Subcutaneous abdominal adipose tissue (tissue), 5 donors: ENCODE results near the gene B3GAT3.
A peak's percentile ranks its signal among the peaks of the same experiment; 100 is the strongest.

Experiments
- H3K27ac ChIP-seq: one replicate; pipeline ENCODE4 v1.7.0; 2013; ENCODE audit warnings: low read depth, mild to moderate bottlenecking, inconsistent platforms, low read length, moderate library complexity
- H3K27me3 ChIP-seq, 5 donors: one replicate each; pipeline ENCODE4 v1.7.0; 2013; ENCODE audit warnings: low read length in 5 of 5, inconsistent platforms in 1 of 5; ENCODE audit not compliant: control insufficient read depth in 5 of 5, insufficient read depth in 4 of 5
- H3K36me3 ChIP-seq, 5 donors: one replicate each; pipeline ENCODE4 v1.7.0; 2013; ENCODE audit warnings: low read length in 5 of 5; ENCODE audit not compliant: control insufficient read depth in 5 of 5, insufficient read depth in 5 of 5
- H3K4me1 ChIP-seq, 5 donors: one replicate each; pipeline ENCODE4 v1.7.0; 2013; ENCODE audit warnings: low read length in 5 of 5, mild to moderate bottlenecking in 3 of 5, moderate library complexity in 1 of 5; ENCODE audit not compliant: control insufficient read depth in 5 of 5, insufficient read depth in 5 of 5
- H3K4me3 ChIP-seq, 5 donors: one replicate each; pipeline ENCODE4 v1.7.0; 2013; ENCODE audit warnings: low read length in 5 of 5, low read depth in 1 of 5
- H3K9ac ChIP-seq, 5 donors: one replicate each; pipeline ENCODE4 v1.7.0; 2013; ENCODE audit warnings: low read length in 5 of 5, mild to moderate bottlenecking in 4 of 5, moderate library complexity in 3 of 5
- H3K9me3 ChIP-seq, 5 donors: one replicate each; pipeline ENCODE4 v1.7.0; 2013; ENCODE audit warnings: low read length in 5 of 5; ENCODE audit not compliant: control insufficient read depth in 5 of 5
- donor health status: healthy.
- donor health status: healthy.
- donor health status: healthy.
- donor health status: healthy.
- donor health status: healthy.

B3GAT3 gene

DNA sequence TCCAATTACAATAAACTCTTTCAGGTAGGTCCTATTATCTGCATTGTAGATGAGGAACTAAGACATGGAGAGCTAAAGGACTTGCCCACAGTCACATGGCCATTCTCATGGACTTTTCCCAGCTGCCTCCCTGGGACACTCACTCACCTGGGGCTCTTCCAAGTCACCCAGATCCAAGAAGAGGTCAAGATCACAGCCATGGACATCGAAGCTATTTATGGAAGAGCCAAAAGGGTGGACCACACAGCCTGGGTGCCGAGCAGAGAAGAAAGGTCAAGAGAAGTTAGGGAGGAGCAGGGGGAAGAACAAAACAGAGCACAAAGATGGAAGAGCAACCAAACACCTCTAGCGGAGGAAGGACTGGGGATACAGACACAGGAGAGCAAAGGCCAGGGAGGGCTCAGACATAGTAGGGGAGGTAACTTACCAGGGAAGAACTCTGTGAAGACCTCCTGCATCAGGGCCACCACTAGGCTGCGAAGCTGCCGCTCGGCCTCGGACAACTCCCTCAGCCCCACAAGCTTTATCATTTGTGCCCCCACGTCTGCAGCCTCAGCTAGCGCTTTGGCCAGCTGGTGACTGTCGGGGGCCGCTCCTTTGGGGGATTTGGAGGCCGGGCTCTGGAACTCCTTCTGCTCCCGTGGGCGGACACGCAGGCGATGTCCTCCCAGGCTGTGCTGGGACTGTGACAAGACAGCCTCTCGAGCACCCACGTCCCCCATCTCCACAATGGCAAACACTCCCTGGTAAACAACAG lies 40.6 kb downstream of the B3GAT3 start:
- H3K27ac ChIP-seq: no peak overlapping the region
- H3K36me3 ChIP-seq: peaks cover 9 to 62% (median 34%) of the 10 kb centered on the region in 5 donors
- no peak overlapping the region for H3K9ac ChIP-seq

GRCh38 chr11:62579252-62579651 lies 42.5 kb downstream of the B3GAT3 start:
- no peaks in the 10 kb centered on the region for H3K27me3 ChIP-seq
- H3K4me1 ChIP-seq: peaks cover 0 to 40% (median 32%) of the 10 kb centered on the region in 5 donors
- H3K4me3 ChIP-seq: no peak overlapping the region
- H3K9me3 ChIP-seq: no peaks in the 10 kb centered on the region
- H3K27ac ChIP-seq: peak overlapping the region; percentile 100
- H3K9ac ChIP-seq: no peak overlapping the region
- H3K36me3 ChIP-seq: peaks cover 7 to 53% (median 32%) of the 10 kb centered on the region in 5 donors

More for the DNA sequence above, 40.6 kb downstream of the B3GAT3 start:
- Histone ChIP-seq H3K4me3 (no peak overlapping the region), H3K9me3 (no peaks in the 10 kb centered on the region), H3K27me3 (no peaks in the 10 kb centered on the region), H3K4me1 (peaks cover 0 to 21% (median 13%) of the 10 kb centered on the region in 5 donors)

GRCh38 chr11:62578541-62578940 lies 43.2 kb downstream of the B3GAT3 start:
- Histone ChIP-seq H3K36me3 (peaks cover 4 to 49% (median 32%) of the 10 kb centered on the region in 5 donors), H3K4me3 (no peak overlapping the region), H3K27ac (peak overlapping the region; percentile 100), H3K4me1 (peaks cover 2 to 41% (median 34%) of the 10 kb centered on the region in 5 donors), H3K9me3 (no peaks in the 10 kb centered on the region), H3K27me3 (no peaks in the 10 kb centered on the region), H3K9ac (no peak overlapping the region)

- H3K4me3 ChIP-seq: peak overlapping the region in 4 of 5 donors; percentile 38 to 96 (median 90)
- no peaks in the 10 kb centered on the region for H3K27me3 ChIP-seq
- H3K36me3 ChIP-seq: peaks cover 4 to 44% (median 32%) of the 10 kb centered on the region in 5 donors
- H3K4me1 ChIP-seq: peaks cover 6 to 54% (median 46%) of the 10 kb centered on the region in 5 donors
- H3K27ac ChIP-seq: peak overlapping the region; percentile 100
- no peaks in the 10 kb centered on the region for H3K9me3 ChIP-seq
- H3K9ac ChIP-seq: peak overlapping the region in 4 of 5 donors; percentile 48 to 89 (median 72)
Observed at GRCh38 chr11:62577046-62577714, 44.6 kb downstream of the B3GAT3 start.

DNA sequence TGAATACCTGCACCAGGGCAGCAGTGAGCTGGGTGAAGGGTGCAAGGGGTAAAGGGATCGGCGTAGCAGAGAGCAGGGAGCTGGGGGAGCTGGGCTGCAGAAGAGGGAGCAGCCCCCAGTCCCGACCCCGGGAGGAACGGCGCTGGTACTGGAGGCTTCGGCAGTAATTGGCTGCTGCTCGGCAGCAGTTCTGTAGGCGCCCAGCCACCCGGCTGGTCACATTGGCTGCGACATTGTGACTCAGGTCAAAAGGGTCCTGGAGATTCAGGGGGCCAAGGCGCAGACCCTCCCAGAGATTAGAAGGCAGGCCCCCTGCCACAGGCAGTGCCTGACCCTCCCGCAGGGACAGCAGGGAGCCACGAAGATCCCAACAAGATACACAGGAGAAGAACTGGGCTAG lies 45.9 kb downstream of the B3GAT3 start:
- Histone ChIP-seq H3K4me3 (peak overlapping the region in 4 of 5 donors; percentile 68 to 96 (median 90)), H3K27me3 (no peaks in the 10 kb centered on the region), H3K36me3 (peaks cover 4 to 45% (median 31%) of the 10 kb centered on the region in 5 donors), H3K27ac (peak overlapping the region; percentile 100), H3K4me1 (peaks cover 6 to 54% (median 49%) of the 10 kb centered on the region in 5 donors), H3K9me3 (no peaks in the 10 kb centered on the region), H3K9ac (peak overlapping the region in 4 of 5 donors; percentile 79 to 96 (median 90))

DNA sequence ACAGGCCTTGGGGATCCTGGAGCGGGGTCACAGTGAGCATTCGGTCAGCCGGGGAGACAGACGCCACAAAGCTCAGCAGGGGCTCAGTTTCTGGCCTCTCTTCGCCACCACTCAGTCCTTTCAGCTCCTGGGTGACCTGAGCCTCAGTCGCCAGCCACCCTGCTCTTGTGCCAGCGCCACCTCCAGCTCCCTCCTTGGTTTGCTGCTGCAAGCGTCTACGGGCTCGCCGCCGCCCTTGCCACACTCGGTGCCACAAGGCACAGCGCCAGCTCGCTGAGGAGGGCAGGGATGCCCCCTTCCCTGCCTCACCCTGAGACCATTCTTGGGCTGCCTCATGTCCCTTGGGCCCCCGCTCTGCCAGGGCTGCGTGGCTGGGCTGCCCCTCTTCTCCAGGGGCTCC lies 46.6 kb downstream of the B3GAT3 start:
- Histone ChIP-seq H3K27ac (peak overlapping the region; percentile 100), H3K4me1 (peaks cover 8 to 57% (median 50%) of the 10 kb centered on the region in 5 donors), H3K9me3 (no peaks in the 10 kb centered on the region), H3K9ac (peak overlapping the region; percentile 87 to 99 (median 91)), H3K27me3 (no peaks in the 10 kb centered on the region), H3K36me3 (peaks cover 4 to 50% (median 34%) of the 10 kb centered on the region in 5 donors), H3K4me3 (peak overlapping the region; percentile 71 to 96 (median 89))

DNA sequence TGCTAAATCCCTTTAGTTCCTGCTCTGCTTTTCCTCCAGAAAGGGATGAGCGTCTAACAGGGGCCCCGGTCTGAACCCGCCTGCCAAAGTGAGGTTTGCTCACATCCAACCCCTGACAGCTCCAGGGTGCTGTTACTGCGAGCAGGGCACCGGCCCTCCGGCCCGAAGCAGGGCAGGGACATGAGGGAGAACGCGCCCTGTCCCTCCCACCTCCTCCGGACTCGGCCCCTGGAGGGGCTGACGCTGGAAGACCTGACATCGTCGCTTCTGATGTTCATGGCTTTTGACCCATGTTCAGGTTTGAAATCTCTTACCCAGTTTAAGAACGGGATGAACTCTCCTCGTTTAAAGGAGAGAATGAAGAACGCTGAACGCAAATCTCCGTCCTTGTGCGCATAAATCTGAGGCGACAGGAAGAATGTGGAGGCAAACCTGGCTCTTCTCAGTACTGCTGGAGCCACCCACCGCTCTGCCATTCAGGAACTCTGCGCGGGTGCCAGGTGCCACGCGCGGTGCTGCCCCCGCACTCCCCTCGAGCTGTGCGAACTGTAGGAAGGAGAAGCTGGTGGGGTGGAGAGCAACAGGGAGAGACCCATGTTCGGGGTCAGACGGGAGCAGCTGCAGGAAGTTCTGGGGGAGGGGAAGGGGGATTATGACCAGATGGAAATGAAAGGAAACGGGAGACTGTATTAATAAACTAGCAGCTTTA lies 47.3 kb downstream of the B3GAT3 start:
- H3K4me3 ChIP-seq: peak overlapping the region; percentile 71 to 96 (median 89)
- H3K27me3 ChIP-seq: no peaks in the 10 kb centered on the region
- H3K36me3 ChIP-seq: peaks cover 4 to 53% (median 38%) of the 10 kb centered on the region in 5 donors
- H3K9me3 ChIP-seq: no peaks in the 10 kb centered on the region
- peaks cover 9 to 64% (median 57%) of the 10 kb centered on the region in 5 donors for H3K4me1 ChIP-seq
- peak overlapping the region; percentile 87 to 99 (median 91) for H3K9ac ChIP-seq
- H3K27ac ChIP-seq: peak overlapping the region; percentile 100

GRCh38 chr11:62573592-62574362 lies 48.0 kb downstream of the B3GAT3 start, which contains the start of gene EEF1G:
EEF1G (minus strand) TSS chr11:62573891; CDS start chr11:62573842, 49 bp downstream.
- Histone ChIP-seq H3K4me1 (peaks cover 9 to 65% (median 57%) of the 10 kb centered on the region in 5 donors), H3K27ac (peak within 1 kb of the TSS; percentile 100), H3K9me3 (no peaks in the 10 kb centered on the region), H3K4me3 (peak within 1 kb of the TSS; percentile 86 to 99 (median 95)), H3K27me3 (no peaks in the 10 kb centered on the region), H3K36me3 (peaks cover 0 to 54% (median 38%) of the 10 kb centered on the region in 5 donors), H3K9ac (peak within 1 kb of the TSS; percentile 91 to 99 (median 97))

DNA sequence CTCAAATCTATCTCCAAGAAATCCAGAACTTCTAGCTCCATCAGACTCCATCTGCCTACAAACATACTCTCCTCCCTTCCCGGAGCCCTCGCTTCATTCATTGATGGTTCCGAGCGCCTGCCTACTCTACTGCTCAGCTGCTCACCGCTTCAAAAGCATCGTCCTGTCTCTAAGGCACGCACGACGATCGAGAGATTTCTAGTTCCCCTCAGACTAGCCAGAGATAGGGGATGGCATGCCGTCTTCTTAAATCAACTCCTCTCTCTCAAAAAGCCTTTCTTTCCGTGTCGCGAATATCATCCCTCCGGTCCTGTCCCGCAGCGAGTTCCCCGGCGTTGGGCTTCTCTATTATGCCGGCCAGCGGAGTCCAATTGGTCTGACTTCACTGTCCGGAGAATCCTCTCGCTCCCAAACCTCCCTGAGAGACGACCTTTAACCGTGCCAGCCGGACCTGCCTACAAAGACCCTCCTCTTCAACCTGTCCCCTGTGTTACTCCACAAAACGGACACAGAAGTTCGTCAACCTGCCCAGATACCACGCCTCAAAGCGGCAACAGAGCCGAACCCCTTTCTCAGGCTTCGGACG lies 48.7 kb downstream of the B3GAT3 start:
- H3K27ac ChIP-seq: peak overlapping the region; percentile 100
- H3K27me3 ChIP-seq: no peaks in the 10 kb centered on the region
- H3K9ac ChIP-seq: peak overlapping the region; percentile 69 to 98 (median 94)
- peak overlapping the region; percentile 86 to 99 (median 95) for H3K4me3 ChIP-seq
- H3K4me1 ChIP-seq: peaks cover 9 to 59% (median 50%) of the 10 kb centered on the region in 5 donors
- H3K36me3 ChIP-seq: peaks cover 0 to 51% (median 34%) of the 10 kb centered on the region in 5 donors
- H3K9me3 ChIP-seq: no peaks in the 10 kb centered on the region
